Hepatocyte (in vitro differentiated cells): ENCODE results near the gene XRRA1. TPM values are rescaled to one million over a fixed set of nuclear protein-coding genes. Genes with fewer than 3 reads are reported as not detected.

Experiments used
- DNase-seq: peaks from one replicate; pipeline ENCODE4 v3.0.0-alpha.2; 2016; ENCODE audit warnings: low spot score
- H2AFZ ChIP-seq: fragments of 200-600 bp; sonication (generic); 2 replicates; pipeline ENCODE4 v1.6.0; 2016; ENCODE audit warnings: antibody characterized with exemption, mild to moderate bottlenecking
- H3K27ac ChIP-seq: fragments of 200-600 bp; sonication (generic); 2 replicates; pipeline ENCODE4 v1.5.1; 2016; ENCODE audit warnings: mild to moderate bottlenecking
- H3K27me3 ChIP-seq: fragments of 200-600 bp; sonication (generic); 2 replicates; pipeline ENCODE4 v1.6.1; 2016
- H3K36me3 ChIP-seq: fragments of 200-600 bp; sonication (generic); replicated peaks from 2 replicates; pipeline ENCODE4 v1.5.1; 2016; ENCODE audit warnings: low read depth; ENCODE audit not compliant: insufficient read depth
- H3K4me1 ChIP-seq: fragments of 200-600 bp; sonication (generic); 2 replicates; pipeline ENCODE4 v1.5.1; 2016; ENCODE audit warnings: mild to moderate bottlenecking, moderate library complexity; ENCODE audit not compliant: insufficient read depth
- H3K4me2 ChIP-seq: fragments of 200-600 bp; sonication (generic); 2 replicates; pipeline ENCODE4 v1.6.0; 2016
- H3K4me3 ChIP-seq: fragments of 200-600 bp; sonication (generic); 2 replicates; pipeline ENCODE4 v1.5.1; 2016; ENCODE audit warnings: mild to moderate bottlenecking
- H3K79me2 ChIP-seq: fragments of 200-600 bp; sonication (generic); 2 replicates; pipeline ENCODE4 v1.6.0; 2017; ENCODE audit warnings: mild to moderate bottlenecking
- H3K9me2 ChIP-seq: fragments of 200-600 bp; sonication (generic); replicated peaks from 2 replicates; pipeline ENCODE4 v1.6.0; 2017; ENCODE audit warnings: mild to moderate bottlenecking; ENCODE audit not compliant: insufficient read depth
- H3K9me3 ChIP-seq: fragments of 200-600 bp; sonication (generic); 2 replicates; pipeline ENCODE4 v1.5.1; 2016; ENCODE audit warnings: low read depth, mild to moderate bottlenecking
- H4K20me1 ChIP-seq: fragments of 200-600 bp; sonication (generic); 2 replicates; pipeline ENCODE4 v1.6.0; 2016; ENCODE audit warnings: mild to moderate bottlenecking; ENCODE audit not compliant: insufficient read depth, poor library complexity, severe bottlenecking
- CTCF ChIP-seq: fragments of 200-600 bp; sonication (generic); IDR thresholded peaks from 2 replicates; pipeline ENCODE4 v1.5.1; 2016; ENCODE audit warnings: antibody characterized with exemption, mild to moderate bottlenecking; ENCODE audit not compliant: poor library complexity
- EZH2 ChIP-seq: fragments of 200-600 bp; sonication (generic); IDR thresholded peaks from 2 replicates; pipeline ENCODE4 v1.6.1; 2016; ENCODE audit warnings: antibody characterized with exemption, mild to moderate bottlenecking, borderline replicate concordance
- EZH2phosphoT487 ChIP-seq: fragments of 200-600 bp; sonication (generic); IDR thresholded peaks from one replicate; pipeline ENCODE4 v1.6.1; 2018; ENCODE audit warnings: antibody characterized with exemption, mild to moderate bottlenecking, low read depth, moderate library complexity; ENCODE audit not compliant: unreplicated experiment, severe bottlenecking
- WGBS: methylation state at CpG from one replicate; pipeline ENCODE4 v1.1.6; 2016; ENCODE audit warnings: low lambda C conversion rate; ENCODE audit errors: missing lambda C conversion rate; 5-methylcytosine and 5-hydroxymethylcytosine counted together
- polyA plus RNA-seq: library from polyadenylated mRNA; unstranded; fragments of >200 nt; fragmentation: Nextera tagmentation; extraction: Ambion mirVana; gene quantifications from 2 replicates; pipeline ENCODE4 v1.2.1, GENCODE V29; 2016
- total RNA-seq: library from RNA; depleted of rRNA; stranded (reverse); fragments of >200 nt; gene quantifications from 2 replicates; pipeline ENCODE4 v1.2.3, GENCODE V29; 2014

The XRRA1 gene
- total and polyA plus RNA-seq, 2 experiments from 2014 or later: 4.9 to 7.3 TPM

- TF ChIP-seq EZH2phosphoT487 (no peak), CTCF (no peak), EZH2 (no peak)
- 95% methylated on average over 3 of the region's 3 CpGs for WGBS
- H3K27me3 ChIP-seq: no peaks in the 10 kb centered on the region
- no peak for DNase-seq
- peaks cover 3% of the 10 kb centered on the region for H3K79me2 ChIP-seq
- H3K4me2 ChIP-seq: no peak overlapping the region
- no peaks in the 10 kb centered on the region for H3K36me3 ChIP-seq
- H4K20me1 ChIP-seq: no peaks in the 10 kb centered on the region
- H2AFZ ChIP-seq: no peak overlapping the region
- no peak overlapping the region for H3K4me3 ChIP-seq
- no peaks in the 10 kb centered on the region for H3K4me1 ChIP-seq
- H3K27ac ChIP-seq: no peak overlapping the region
- H3K9me3 ChIP-seq: peaks cover 4% of the 10 kb centered on the region
- no peaks in the 10 kb centered on the region for H3K9me2 ChIP-seq
Measured at GRCh38 chr11:74818283-74818946, 130.5 kb downstream of the XRRA1 start.

- 63% methylated on average over 2 of the region's 2 CpGs for WGBS
- no peaks in the 10 kb centered on the region for H3K9me2 ChIP-seq
- peaks cover 3% of the 10 kb centered on the region for H3K79me2 ChIP-seq
- no peak for DNase-seq
- H2AFZ ChIP-seq: no peak overlapping the region
- H3K27ac ChIP-seq: no peak overlapping the region
- H3K36me3 ChIP-seq: no peaks in the 10 kb centered on the region
- no peaks in the 10 kb centered on the region for H3K4me1 ChIP-seq
- H4K20me1 ChIP-seq: no peaks in the 10 kb centered on the region
- H3K4me3 ChIP-seq: no peak overlapping the region
- H3K9me3 ChIP-seq: no peaks in the 10 kb centered on the region
- H3K4me2 ChIP-seq: no peak overlapping the region
- TF ChIP-seq EZH2: no peak
- TF ChIP-seq CTCF: no peak
- TF ChIP-seq EZH2phosphoT487: no peak
- no peaks in the 10 kb centered on the region for H3K27me3 ChIP-seq
Measured at GRCh38 chr11:74816664-74817063, 132.2 kb downstream of the XRRA1 start.

GRCh38 chr11:74815966-74816365, 132.9 kb downstream of the XRRA1 start:
- Histone ChIP-seq H3K27ac (no peak overlapping the region), H3K9me2 (no peaks in the 10 kb centered on the region), H3K4me2 (no peak overlapping the region), H3K4me3 (no peak overlapping the region), H3K9me3 (no peaks in the 10 kb centered on the region), H3K4me1 (no peaks in the 10 kb centered on the region), H2AFZ (no peak overlapping the region), H3K27me3 (no peaks in the 10 kb centered on the region), H3K79me2 (peaks cover 3% of the 10 kb centered on the region), H3K36me3 (no peaks in the 10 kb centered on the region), H4K20me1 (no peaks in the 10 kb centered on the region)
- TF ChIP-seq EZH2 (no peak), EZH2phosphoT487 (no peak), CTCF (no peak)
- WGBS: 52% methylated on average over 3 of the region's 3 CpGs
- DNase-seq: no peak
